Testis (tissue), 2 donors: ENCODE data around the gene CHN2.

Experiments
- POLR2A ChIP-seq: fragments of 450-650 bp; IDR thresholded peaks from one replicate; pipeline ENCODE4 v1.6.1; 2017; ENCODE audit warnings: antibody characterized with exemption, mild to moderate bottlenecking, moderate library complexity
- TF ChIP-seq, protein P1 (sequence below), 3 experiments: fragments of 450-650 bp in 2 of 3; fragments of 200-600 bp in 1 of 3; sonication (generic) in 1 of 3; IDR thresholded peaks; one replicate each; pipeline ENCODE4 v1.5.1; 2016 to 2019; ENCODE audit warnings: antibody characterized with exemption in 3 of 3, mild to moderate bottlenecking in 2 of 3, moderate library complexity in 1 of 3

- TF ChIP-seq, protein P1, sequence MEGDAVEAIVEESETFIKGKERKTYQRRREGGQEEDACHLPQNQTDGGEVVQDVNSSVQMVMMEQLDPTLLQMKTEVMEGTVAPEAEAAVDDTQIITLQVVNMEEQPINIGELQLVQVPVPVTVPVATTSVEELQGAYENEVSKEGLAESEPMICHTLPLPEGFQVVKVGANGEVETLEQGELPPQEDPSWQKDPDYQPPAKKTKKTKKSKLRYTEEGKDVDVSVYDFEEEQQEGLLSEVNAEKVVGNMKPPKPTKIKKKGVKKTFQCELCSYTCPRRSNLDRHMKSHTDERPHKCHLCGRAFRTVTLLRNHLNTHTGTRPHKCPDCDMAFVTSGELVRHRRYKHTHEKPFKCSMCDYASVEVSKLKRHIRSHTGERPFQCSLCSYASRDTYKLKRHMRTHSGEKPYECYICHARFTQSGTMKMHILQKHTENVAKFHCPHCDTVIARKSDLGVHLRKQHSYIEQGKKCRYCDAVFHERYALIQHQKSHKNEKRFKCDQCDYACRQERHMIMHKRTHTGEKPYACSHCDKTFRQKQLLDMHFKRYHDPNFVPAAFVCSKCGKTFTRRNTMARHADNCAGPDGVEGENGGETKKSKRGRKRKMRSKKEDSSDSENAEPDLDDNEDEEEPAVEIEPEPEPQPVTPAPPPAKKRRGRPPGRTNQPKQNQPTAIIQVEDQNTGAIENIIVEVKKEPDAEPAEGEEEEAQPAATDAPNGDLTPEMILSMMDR (IDR thresholded peaks at IDR 0.05), result no peak
- no peak for TF ChIP-seq POLR2A
Measured at GRCh38 chr7:29285444-29285793, 90.8 kb downstream of the CHN2 start.
